ENCODE measurements around the gene TRPM8. TPM values are rescaled to one million over a fixed set of nuclear protein-coding genes. Genes with fewer than 3 reads are reported as not detected.
A peak's percentile ranks its signal among the peaks of the same experiment; 100 is the strongest.

The TRPM8 gene
- total and polyA plus RNA-seq, 2 of the 13 experiments (the other 11 are each of a cell fraction or from before 2014, with no cell fraction given): 0.12 TPM; not detected in 1

DNA sequence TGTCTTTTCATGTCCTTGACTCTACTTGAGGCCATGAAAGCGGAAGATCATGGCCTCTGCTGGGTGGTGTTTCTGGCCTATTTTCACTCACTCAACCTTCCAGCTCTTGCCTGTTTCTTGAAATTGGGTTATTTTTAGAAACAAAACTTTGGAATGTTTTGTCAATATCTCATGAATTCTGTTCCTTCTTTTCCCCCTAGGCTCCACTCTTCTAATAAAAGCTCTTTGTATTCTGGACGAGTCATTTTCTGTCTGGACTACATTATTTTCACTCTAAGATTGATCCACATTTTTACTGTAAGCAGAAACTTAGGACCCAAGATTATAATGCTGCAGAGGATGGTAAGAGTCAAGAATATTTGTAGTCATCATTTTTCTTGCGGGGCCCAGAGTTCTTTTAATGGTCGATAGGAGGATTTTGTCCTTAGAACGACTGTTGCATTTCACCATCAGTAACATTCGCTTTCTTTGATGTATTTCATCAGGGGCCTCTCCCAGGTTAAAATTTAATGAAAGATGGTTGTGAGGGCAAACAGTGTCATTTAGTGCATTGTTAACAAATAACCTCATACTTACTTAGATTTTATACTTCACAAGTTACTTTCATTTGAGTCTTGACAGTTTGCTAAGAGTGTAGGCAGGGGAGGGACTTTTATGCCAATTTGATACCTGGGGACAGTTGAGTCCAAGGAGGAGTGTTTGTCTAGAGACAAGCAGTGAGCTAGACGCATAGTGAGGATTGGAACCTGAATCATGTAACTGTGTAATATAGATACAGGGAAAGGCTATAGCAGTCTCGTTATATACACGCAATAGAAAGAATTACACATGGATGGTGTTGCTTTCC, 64.6 kb downstream of the TRPM8 start (continued):
- TF ChIP-seq, protein P1, sequence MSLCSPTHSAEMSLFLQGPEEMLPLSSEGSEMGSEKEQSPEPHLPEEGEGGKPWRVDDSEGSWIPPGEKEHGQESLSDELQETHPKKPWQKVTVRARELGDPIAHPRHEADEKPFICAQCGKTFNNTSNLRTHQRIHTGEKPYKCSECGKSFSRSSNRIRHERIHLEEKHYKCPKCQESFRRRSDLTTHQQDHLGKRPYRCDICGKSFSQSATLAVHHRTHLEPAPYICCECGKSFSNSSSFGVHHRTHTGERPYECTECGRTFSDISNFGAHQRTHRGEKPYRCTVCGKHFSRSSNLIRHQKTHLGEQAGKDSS (CRISPR knock-in tag; IDR thresholded peaks at IDR 0.05; ENCODE audit: borderline replicate concordance, low read depth): no peak
- TF ChIP-seq MAZ (IDR thresholded peaks at IDR 0.05; ENCODE audit: borderline replicate concordance, low read depth, low read length) (no peak), MAZ (CRISPR knock-in tag; IDR thresholded peaks at IDR 0.05; ENCODE audit: low read depth) (no peak), ZFP36 (IDR thresholded peaks at IDR 0.05; ENCODE audit: borderline replicate concordance, low read depth, low read length, partially characterized antibody) (no peak), ZNF296 (CRISPR knock-in tag; conservative IDR thresholded peaks at IDR 0.05) (no peak), GPN1 (CRISPR knock-in tag; IDR thresholded peaks at IDR 0.05; ENCODE audit: borderline replicate concordance) (no peak), ZNF20 (CRISPR knock-in tag; IDR thresholded peaks at IDR 0.05) (no peak), SETDB1 (CRISPR knock-in tag; IDR thresholded peaks at IDR 0.05; ENCODE audit: borderline replicate concordance) (no peak), ZNF224 (CRISPR knock-in tag; IDR thresholded peaks at IDR 0.05) (no peak), ATF7-NPFF (CRISPR knock-in tag; IDR thresholded peaks at IDR 0.05; ENCODE audit: low read depth) (no peak), ZSCAN22 (CRISPR knock-in tag; IDR thresholded peaks at IDR 0.05) (no peak), SP4 (CRISPR knock-in tag; IDR thresholded peaks at IDR 0.05) (no peak), ZNF121 (CRISPR knock-in tag; IDR thresholded peaks at IDR 0.05) (no peak), PTBP1 (IDR thresholded peaks at IDR 0.05; ENCODE audit: low read depth, low read length, poor library complexity, severe bottlenecking) (no peak), JDP2 (CRISPR knock-in tag; IDR thresholded peaks at IDR 0.05; ENCODE audit: borderline replicate concordance) (no peak), ZNF30 (CRISPR knock-in tag; IDR thresholded peaks at IDR 0.05) (no peak), MLLT10 (CRISPR knock-in tag; IDR thresholded peaks at IDR 0.05) (no peak), RCOR2 (CRISPR knock-in tag; IDR thresholded peaks at IDR 0.05) (peak; percentile 68), ZNF615 (CRISPR knock-in tag; IDR thresholded peaks at IDR 0.05; ENCODE audit: borderline replicate concordance) (no peak), PRDM10 (CRISPR knock-in tag; IDR thresholded peaks at IDR 0.05; ENCODE audit: low read depth) (no peak), ZNF570 (CRISPR knock-in tag; IDR thresholded peaks at IDR 0.05; ENCODE audit: borderline replicate concordance) (no peak), BATF2 (CRISPR knock-in tag; IDR thresholded peaks at IDR 0.05) (no peak), HCFC1 (IDR thresholded peaks at IDR 0.05; ENCODE audit: low read depth, low read length) (no peak), ZNF317 (CRISPR knock-in tag; IDR thresholded peaks at IDR 0.05) (no peak), ZNF746 (CRISPR knock-in tag; IDR thresholded peaks at IDR 0.05) (no peak)
